H1 (cell line): ENCODE data around the gene HDAC3. TPM values are rescaled to one million over a fixed set of nuclear protein-coding genes. Genes with fewer than 3 reads are reported as not detected.

Experiments used
- CBX5 ChIP-seq: fragments of 300-800, 300-1000 bp; sonication (generic); IDR thresholded peaks from 2 replicates; pipeline ENCODE4 v1.7.1; 2016; ENCODE audit warnings: antibody characterized with exemption, low read length, low read depth
- JUND ChIP-seq: IDR thresholded peaks from 2 replicates; pipeline ENCODE4 v1.6.1; 2011; ENCODE audit warnings: mild to moderate bottlenecking, improper control_type of control experiment, low read length
- polyA plus RNA-seq, 7 experiments: library from polyadenylated mRNA; depleted of rRNA in 3 of 7; stranded (reverse) in 5 of 7; unstranded in 2 of 7; fragments of >200 nt in 5 of 7; fragments of 200-250 nt in 2 of 7; gene quantifications; 1 replicate in 5 of 7; 2 replicates in 1 of 7; 4 replicates in 1 of 7; pipeline versions ENCODE4 v1.2.1 to v1.2.3, GENCODE V29; 2011 to 2013; ENCODE audit warnings: missing spikeins in 2 of 7, mixed read lengths in 2 of 7
- total RNA-seq: library from RNA; stranded (reverse); fragmentation: NEBNext Ultra II Directional; extraction: Animal tissue kit (Norgen Biotek cat#: 25700); gene quantifications from 2 replicates; pipeline ENCODE4 v1.2.1, GENCODE V29; 2021
- TF ChIP-seq, protein P1 (sequence below): fragments of 300-600 bp; sonication (generic); IDR thresholded peaks from 2 replicates; pipeline ENCODE4 v1.7.1; 2012; ENCODE audit warnings: low read length, moderate library complexity, mild to moderate bottlenecking, inconsistent platforms; ENCODE audit not compliant: insufficient replicate concordance

Gene HDAC3
- total and polyA plus RNA-seq, 2 of the 8 experiments (the other 6 are each of a cell fraction or from before 2014, with no cell fraction given): 99.0 to 120 TPM

DNA sequence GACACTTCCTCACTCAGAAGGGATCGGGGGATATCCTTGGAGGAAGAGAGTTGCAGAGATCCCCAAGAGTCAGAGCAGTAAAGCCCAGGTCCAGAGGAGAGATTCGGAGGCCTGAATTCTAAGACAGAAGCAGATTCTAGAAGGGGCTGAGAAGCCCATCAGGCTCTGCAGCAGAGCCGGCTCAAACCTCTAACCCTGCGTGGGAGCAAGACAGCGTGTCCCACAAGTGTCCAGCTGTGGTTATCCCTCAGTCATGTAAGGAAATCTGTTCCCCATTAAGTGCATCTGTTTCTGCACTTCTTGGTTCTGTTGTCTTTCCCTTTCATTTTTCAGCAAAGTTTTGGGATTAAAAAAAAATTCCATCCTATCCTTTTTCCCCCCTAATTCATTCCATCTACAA, 13.0 kb downstream of the HDAC3 start (continued):
- TF ChIP-seq, protein P1, sequence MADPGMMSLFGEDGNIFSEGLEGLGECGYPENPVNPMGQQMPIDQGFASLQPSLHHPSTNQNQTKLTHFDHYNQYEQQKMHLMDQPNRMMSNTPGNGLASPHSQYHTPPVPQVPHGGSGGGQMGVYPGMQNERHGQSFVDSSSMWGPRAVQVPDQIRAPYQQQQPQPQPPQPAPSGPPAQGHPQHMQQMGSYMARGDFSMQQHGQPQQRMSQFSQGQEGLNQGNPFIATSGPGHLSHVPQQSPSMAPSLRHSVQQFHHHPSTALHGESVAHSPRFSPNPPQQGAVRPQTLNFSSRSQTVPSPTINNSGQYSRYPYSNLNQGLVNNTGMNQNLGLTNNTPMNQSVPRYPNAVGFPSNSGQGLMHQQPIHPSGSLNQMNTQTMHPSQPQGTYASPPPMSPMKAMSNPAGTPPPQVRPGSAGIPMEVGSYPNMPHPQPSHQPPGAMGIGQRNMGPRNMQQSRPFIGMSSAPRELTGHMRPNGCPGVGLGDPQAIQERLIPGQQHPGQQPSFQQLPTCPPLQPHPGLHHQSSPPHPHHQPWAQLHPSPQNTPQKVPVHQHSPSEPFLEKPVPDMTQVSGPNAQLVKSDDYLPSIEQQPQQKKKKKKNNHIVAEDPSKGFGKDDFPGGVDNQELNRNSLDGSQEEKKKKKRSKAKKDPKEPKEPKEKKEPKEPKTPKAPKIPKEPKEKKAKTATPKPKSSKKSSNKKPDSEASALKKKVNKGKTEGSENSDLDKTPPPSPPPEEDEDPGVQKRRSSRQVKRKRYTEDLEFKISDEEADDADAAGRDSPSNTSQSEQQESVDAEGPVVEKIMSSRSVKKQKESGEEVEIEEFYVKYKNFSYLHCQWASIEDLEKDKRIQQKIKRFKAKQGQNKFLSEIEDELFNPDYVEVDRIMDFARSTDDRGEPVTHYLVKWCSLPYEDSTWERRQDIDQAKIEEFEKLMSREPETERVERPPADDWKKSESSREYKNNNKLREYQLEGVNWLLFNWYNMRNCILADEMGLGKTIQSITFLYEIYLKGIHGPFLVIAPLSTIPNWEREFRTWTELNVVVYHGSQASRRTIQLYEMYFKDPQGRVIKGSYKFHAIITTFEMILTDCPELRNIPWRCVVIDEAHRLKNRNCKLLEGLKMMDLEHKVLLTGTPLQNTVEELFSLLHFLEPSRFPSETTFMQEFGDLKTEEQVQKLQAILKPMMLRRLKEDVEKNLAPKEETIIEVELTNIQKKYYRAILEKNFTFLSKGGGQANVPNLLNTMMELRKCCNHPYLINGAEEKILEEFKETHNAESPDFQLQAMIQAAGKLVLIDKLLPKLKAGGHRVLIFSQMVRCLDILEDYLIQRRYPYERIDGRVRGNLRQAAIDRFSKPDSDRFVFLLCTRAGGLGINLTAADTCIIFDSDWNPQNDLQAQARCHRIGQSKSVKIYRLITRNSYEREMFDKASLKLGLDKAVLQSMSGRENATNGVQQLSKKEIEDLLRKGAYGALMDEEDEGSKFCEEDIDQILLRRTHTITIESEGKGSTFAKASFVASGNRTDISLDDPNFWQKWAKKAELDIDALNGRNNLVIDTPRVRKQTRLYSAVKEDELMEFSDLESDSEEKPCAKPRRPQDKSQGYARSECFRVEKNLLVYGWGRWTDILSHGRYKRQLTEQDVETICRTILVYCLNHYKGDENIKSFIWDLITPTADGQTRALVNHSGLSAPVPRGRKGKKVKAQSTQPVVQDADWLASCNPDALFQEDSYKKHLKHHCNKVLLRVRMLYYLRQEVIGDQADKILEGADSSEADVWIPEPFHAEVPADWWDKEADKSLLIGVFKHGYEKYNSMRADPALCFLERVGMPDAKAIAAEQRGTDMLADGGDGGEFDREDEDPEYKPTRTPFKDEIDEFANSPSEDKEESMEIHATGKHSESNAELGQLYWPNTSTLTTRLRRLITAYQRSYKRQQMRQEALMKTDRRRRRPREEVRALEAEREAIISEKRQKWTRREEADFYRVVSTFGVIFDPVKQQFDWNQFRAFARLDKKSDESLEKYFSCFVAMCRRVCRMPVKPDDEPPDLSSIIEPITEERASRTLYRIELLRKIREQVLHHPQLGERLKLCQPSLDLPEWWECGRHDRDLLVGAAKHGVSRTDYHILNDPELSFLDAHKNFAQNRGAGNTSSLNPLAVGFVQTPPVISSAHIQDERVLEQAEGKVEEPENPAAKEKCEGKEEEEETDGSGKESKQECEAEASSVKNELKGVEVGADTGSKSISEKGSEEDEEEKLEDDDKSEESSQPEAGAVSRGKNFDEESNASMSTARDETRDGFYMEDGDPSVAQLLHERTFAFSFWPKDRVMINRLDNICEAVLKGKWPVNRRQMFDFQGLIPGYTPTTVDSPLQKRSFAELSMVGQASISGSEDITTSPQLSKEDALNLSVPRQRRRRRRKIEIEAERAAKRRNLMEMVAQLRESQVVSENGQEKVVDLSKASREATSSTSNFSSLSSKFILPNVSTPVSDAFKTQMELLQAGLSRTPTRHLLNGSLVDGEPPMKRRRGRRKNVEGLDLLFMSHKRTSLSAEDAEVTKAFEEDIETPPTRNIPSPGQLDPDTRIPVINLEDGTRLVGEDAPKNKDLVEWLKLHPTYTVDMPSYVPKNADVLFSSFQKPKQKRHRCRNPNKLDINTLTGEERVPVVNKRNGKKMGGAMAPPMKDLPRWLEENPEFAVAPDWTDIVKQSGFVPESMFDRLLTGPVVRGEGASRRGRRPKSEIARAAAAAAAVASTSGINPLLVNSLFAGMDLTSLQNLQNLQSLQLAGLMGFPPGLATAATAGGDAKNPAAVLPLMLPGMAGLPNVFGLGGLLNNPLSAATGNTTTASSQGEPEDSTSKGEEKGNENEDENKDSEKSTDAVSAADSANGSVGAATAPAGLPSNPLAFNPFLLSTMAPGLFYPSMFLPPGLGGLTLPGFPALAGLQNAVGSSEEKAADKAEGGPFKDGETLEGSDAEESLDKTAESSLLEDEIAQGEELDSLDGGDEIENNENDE: no peak
- TF ChIP-seq CBX5 (no peak), JUND (no peak)
- TF ChIP-seq, all 59 proteins: peak for 0
